Peyer's patch (tissue), 4 donors: Measurements from ENCODE around the gene PRIMA1.

ENCODE experiments used
- CTCF ChIP-seq, 6 experiments: fragments of 450-650 bp in 4 of 6; fragments of 200-600 bp in 2 of 6; sonication (generic) in 1 of 6; IDR thresholded peaks; one replicate each; pipeline ENCODE4 v1.5.1; 2017 to 2019; ENCODE audit warnings: antibody characterized with exemption in 6 of 6, mild to moderate bottlenecking in 3 of 6, moderate library complexity in 1 of 6
- POLR2A ChIP-seq, 2 donors: fragments of 450-650 bp; IDR thresholded peaks; one replicate each; pipeline ENCODE4 v1.5.1; 2017; ENCODE audit warnings: antibody characterized with exemption in 2 of 2, mild to moderate bottlenecking in 2 of 2, moderate library complexity in 2 of 2

- TF ChIP-seq CTCF (IDR thresholded peaks at IDR 0.05), result no peak
- TF ChIP-seq POLR2A (IDR thresholded peaks at IDR 0.05), result no peak
Observed at GRCh38 chr14:93682459-93682858, 105.8 kb downstream of the PRIMA1 start.
